HepG2 (cell line): ENCODE measurements around the gene CHST12. TPM values are rescaled to one million over a fixed set of nuclear protein-coding genes. Genes with fewer than 3 reads are reported as not detected.
A peak's percentile ranks its signal among the peaks of the same experiment; 100 is the strongest.

Source experiments
- BHLHE40 ChIP-seq: IDR thresholded peaks from 2 replicates; pipeline ENCODE4 v1.6.1; 2011; ENCODE audit warnings: low read length, improper control_type of control experiment
- CHD2 ChIP-seq: IDR thresholded peaks from 2 replicates; pipeline ENCODE4 v1.6.1; 2011; ENCODE audit warnings: low read depth, low read length, improper control_type of control experiment
- GATAD1 ChIP-seq: IDR thresholded peaks from 2 replicates; pipeline ENCODE4 v1.6.1; 2016; ENCODE audit warnings: missing genetic modification reagents, missing compliant biosample characterization
- GFI1 ChIP-seq: sonication (generic); formaldehyde crosslinking; IDR thresholded peaks from 2 replicates; pipeline ENCODE4 v1.5.0; 2020; ENCODE audit warnings: missing genetic modification reagents, mild to moderate bottlenecking, borderline replicate concordance
- JARID2 ChIP-seq: sonication (generic); formaldehyde crosslinking; IDR thresholded peaks from 2 replicates; pipeline ENCODE4 v1.8.1; 2023; ENCODE audit warnings: missing genetic modification reagents, inconsistent platforms; ENCODE audit not compliant: insufficient replicate concordance
- KDM3A ChIP-seq: IDR thresholded peaks from 2 replicates; pipeline ENCODE4 v1.6.1; 2018; ENCODE audit warnings: low read depth, missing compliant biosample characterization
- KLF11 ChIP-seq: IDR thresholded peaks from 2 replicates; pipeline ENCODE4 v1.6.1; 2016; ENCODE audit warnings: missing compliant biosample characterization
- MAF1 ChIP-seq: sonication (generic); formaldehyde crosslinking; IDR thresholded peaks from 2 replicates; pipeline ENCODE4 v1.5.0; 2020; ENCODE audit warnings: missing genetic modification reagents, borderline replicate concordance
- MAFF ChIP-seq: IDR thresholded peaks from 2 replicates; pipeline ENCODE4 v1.6.1; 2011; ENCODE audit warnings: low read depth, low read length, improper control_type of control experiment
- MBD4 ChIP-seq: IDR thresholded peaks from 2 replicates; pipeline ENCODE4 v1.6.1; 2012; ENCODE audit warnings: low read length, inconsistent platforms, borderline replicate concordance
- MIER2 ChIP-seq: IDR thresholded peaks from 2 replicates; pipeline ENCODE4 v1.6.1; 2016; ENCODE audit warnings: missing biosample characterization, missing genetic modification reagents
- MTF2 ChIP-seq: sonication (generic); formaldehyde crosslinking; IDR thresholded peaks from 2 replicates; pipeline ENCODE4 v1.5.0; 2020; ENCODE audit warnings: missing genetic modification reagents, borderline replicate concordance
- PHF8 ChIP-seq: sonication (generic); formaldehyde crosslinking; IDR thresholded peaks from 2 replicates; pipeline ENCODE4 v1.5.0; 2020; ENCODE audit warnings: missing genetic modification reagents
- SAP130 ChIP-seq: IDR thresholded peaks from 2 replicates; pipeline ENCODE4 v1.6.1; 2016; ENCODE audit warnings: low read depth
- STAT5B ChIP-seq: sonication (generic); formaldehyde crosslinking; IDR thresholded peaks from 2 replicates; pipeline ENCODE4 v1.4.0; 2020; ENCODE audit warnings: missing genetic modification reagents
- TCF7L2 ChIP-seq: IDR thresholded peaks from 2 replicates; pipeline ENCODE4 v1.6.1; 2011; ENCODE audit warnings: mild to moderate bottlenecking, low read depth, low read length, moderate library complexity
- TEAD2 ChIP-seq: sonication (generic); formaldehyde crosslinking; IDR thresholded peaks from 2 replicates; pipeline ENCODE4 v1.9.0; 2021; ENCODE audit warnings: missing genetic modification reagents
- TOPORS ChIP-seq: sonication (generic); formaldehyde crosslinking; IDR thresholded peaks from 2 replicates; pipeline ENCODE4 v1.8.0; 2023; ENCODE audit warnings: mild to moderate bottlenecking, missing genetic modification reagents
- ZBTB21 ChIP-seq: sonication (generic); formaldehyde crosslinking; IDR thresholded peaks from 2 replicates; pipeline ENCODE4 v1.4.0; 2020; ENCODE audit warnings: missing genetic modification reagents
- ZC3H13 ChIP-seq: sonication (generic); formaldehyde crosslinking; IDR thresholded peaks from 2 replicates; pipeline ENCODE4 v1.8.1; 2023; ENCODE audit warnings: mild to moderate bottlenecking, missing genetic modification reagents, moderate library complexity
- ZFP36L2 ChIP-seq: sonication (generic); formaldehyde crosslinking; IDR thresholded peaks from 2 replicates; pipeline ENCODE4 v1.4.0; 2020; ENCODE audit warnings: missing genetic modification reagents
- ZFX ChIP-seq: sonication (generic); formaldehyde crosslinking; IDR thresholded peaks from 2 replicates; pipeline ENCODE4 v1.4.0; 2020; ENCODE audit warnings: mild to moderate bottlenecking, low read depth, missing genetic modification reagents, moderate library complexity
- ZNF317 ChIP-seq: sonication (generic); formaldehyde crosslinking; IDR thresholded peaks from 2 replicates; pipeline ENCODE4 v1.5.0; 2020; ENCODE audit warnings: mild to moderate bottlenecking, missing genetic modification reagents
- ZNF326 ChIP-seq: sonication (generic); formaldehyde crosslinking; IDR thresholded peaks from 2 replicates; pipeline ENCODE4 v1.4.0; 2020; ENCODE audit warnings: missing genetic modification reagents, borderline replicate concordance
- ZNF354B ChIP-seq: sonication (generic); formaldehyde crosslinking; IDR thresholded peaks from 2 replicates; pipeline ENCODE4 v1.8.0; 2022; ENCODE audit warnings: mild to moderate bottlenecking, missing genetic modification reagents
- ZNF569 ChIP-seq: sonication (generic); formaldehyde crosslinking; IDR thresholded peaks from 2 replicates; pipeline ENCODE4 v1.5.0; 2020; ENCODE audit warnings: mild to moderate bottlenecking, missing genetic modification reagents, moderate library complexity, borderline replicate concordance
- polyA plus RNA-seq, 8 experiments: library from polyadenylated mRNA; depleted of rRNA in 3 of 8; stranded (reverse) in 7 of 8; unstranded in 1 of 8; fragments of >200 nt; fragmentation: Illumina TruSeq in 4 of 8; extraction: Trizol in 4 of 8; gene quantifications; 2 replicates each; pipeline versions ENCODE4 v1.2.1 to v1.2.3, GENCODE V29; 2011 to 2016; ENCODE audit warnings: low read depth in 4 of 8, missing spikeins in 1 of 8, mixed read lengths in 1 of 8; ENCODE audit not compliant: insufficient read depth in 1 of 8
- total RNA-seq, 5 experiments: library from RNA; depleted of rRNA; stranded (reverse); fragments of >200 nt; fragmentation: Illumina TruSeq; extraction: Trizol; gene quantifications; 2 replicates each; pipeline ENCODE4 v1.2.3, GENCODE V29; 2016; ENCODE audit warnings: low read depth in 1 of 5
- TF ChIP-seq, protein P1 (sequence below): sonication (generic); formaldehyde crosslinking; IDR thresholded peaks from 2 replicates; pipeline ENCODE4 v1.5.0; 2020; ENCODE audit warnings: missing genetic modification reagents, mild to moderate bottlenecking, borderline replicate concordance
- TF ChIP-seq, protein P2 (sequence below): sonication (generic); formaldehyde crosslinking; IDR thresholded peaks from 2 replicates; pipeline ENCODE4 v1.4.0; 2020; ENCODE audit warnings: missing genetic modification reagents
- TF ChIP-seq, protein P3 (sequence below): sonication (generic); formaldehyde crosslinking; IDR thresholded peaks from 2 replicates; pipeline ENCODE4 v1.8.1; 2023; ENCODE audit warnings: mild to moderate bottlenecking, missing genetic modification reagents, borderline replicate concordance
- TF ChIP-seq, protein P4 (sequence below): sonication (generic); formaldehyde crosslinking; IDR thresholded peaks from 2 replicates; pipeline ENCODE4 v1.9.0; 2021; ENCODE audit warnings: missing genetic modification reagents, borderline replicate concordance

CHST12 gene
- total and polyA plus RNA-seq, 2 of the 13 experiments (the other 11 are each of a cell fraction or from before 2014, with no cell fraction given) = 6.4 to 15.8 TPM

DNA sequence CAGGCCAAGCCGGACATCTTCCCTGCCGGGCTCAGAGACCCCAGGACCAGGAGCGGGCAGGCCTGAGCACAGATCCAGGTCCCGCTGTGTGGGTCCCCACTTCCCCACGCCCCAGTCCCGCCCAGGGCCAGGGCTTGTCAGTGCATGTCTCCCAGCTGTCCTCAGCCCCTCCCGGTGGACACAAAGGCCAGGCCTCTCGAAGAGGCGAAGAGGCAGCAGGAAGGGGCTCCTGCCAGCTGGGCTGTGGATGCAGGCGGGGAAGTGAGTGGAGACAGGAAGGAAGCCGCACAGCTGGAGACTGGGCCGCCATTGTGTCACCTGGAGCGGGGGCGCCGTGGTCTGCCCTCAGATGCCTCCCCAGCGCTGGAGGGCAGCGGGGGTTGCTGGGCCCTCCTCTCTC is 68.0 kb downstream of the CHST12 start (continued):
- TF ChIP-seq MAFF = no peak
- TF ChIP-seq ZFX = no peak
- no peak for TF ChIP-seq TOPORS
- no peak for TF ChIP-seq MIER2 (CRISPR knock-in tag)
- peak; percentile 37; the same call in 1 of the 2 replicates for TF ChIP-seq PHF8
- TF ChIP-seq MBD4 = no peak
- TF ChIP-seq ZNF569 (CRISPR knock-in tag) = no peak
- TF ChIP-seq, protein P1, sequence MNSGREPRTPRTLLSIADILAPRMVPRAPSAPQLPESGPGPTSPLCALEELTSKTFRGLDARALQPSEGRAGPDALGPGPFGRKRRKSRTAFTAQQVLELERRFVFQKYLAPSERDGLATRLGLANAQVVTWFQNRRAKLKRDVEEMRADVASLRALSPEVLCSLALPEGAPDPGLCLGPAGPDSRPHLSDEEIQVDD = no peak
- TF ChIP-seq ZFP36L2 (CRISPR knock-in tag) = no peak
- TF ChIP-seq, protein P2, sequence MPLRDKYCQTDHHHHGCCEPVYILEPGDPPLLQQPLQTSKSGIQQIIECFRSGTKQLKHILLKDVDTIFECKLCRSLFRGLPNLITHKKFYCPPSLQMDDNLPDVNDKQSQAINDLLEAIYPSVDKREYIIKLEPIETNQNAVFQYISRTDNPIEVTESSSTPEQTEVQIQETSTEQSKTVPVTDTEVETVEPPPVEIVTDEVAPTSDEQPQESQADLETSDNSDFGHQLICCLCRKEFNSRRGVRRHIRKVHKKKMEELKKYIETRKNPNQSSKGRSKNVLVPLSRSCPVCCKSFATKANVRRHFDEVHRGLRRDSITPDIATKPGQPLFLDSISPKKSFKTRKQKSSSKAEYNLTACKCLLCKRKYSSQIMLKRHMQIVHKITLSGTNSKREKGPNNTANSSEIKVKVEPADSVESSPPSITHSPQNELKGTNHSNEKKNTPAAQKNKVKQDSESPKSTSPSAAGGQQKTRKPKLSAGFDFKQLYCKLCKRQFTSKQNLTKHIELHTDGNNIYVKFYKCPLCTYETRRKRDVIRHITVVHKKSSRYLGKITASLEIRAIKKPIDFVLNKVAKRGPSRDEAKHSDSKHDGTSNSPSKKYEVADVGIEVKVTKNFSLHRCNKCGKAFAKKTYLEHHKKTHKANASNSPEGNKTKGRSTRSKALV = no peak
- TF ChIP-seq, protein P3, sequence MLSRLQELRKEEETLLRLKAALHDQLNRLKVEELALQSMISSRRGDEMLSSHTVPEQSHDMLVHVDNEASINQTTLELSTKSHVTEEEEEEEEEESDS (CRISPR knock-in tag) = no peak
- TF ChIP-seq ZNF326 (CRISPR knock-in tag) = no peak
- TF ChIP-seq ZBTB21 (CRISPR knock-in tag) = no peak
- TF ChIP-seq TCF7L2 = no peak
- no peak for TF ChIP-seq KDM3A
- TF ChIP-seq GATAD1 (CRISPR knock-in tag) = no peak
- no peak for TF ChIP-seq ZC3H13 (CRISPR knock-in tag)
- no peak for TF ChIP-seq ZNF317
- no peak for TF ChIP-seq BHLHE40
- peak; percentile 27; the same call in 1 of the 2 replicates for TF ChIP-seq SAP130 (CRISPR knock-in tag)
- TF ChIP-seq MTF2 (CRISPR knock-in tag) = no peak
- no peak for TF ChIP-seq ZNF354B (CRISPR knock-in tag)
- TF ChIP-seq TEAD2 = no peak
- TF ChIP-seq, protein P4, sequence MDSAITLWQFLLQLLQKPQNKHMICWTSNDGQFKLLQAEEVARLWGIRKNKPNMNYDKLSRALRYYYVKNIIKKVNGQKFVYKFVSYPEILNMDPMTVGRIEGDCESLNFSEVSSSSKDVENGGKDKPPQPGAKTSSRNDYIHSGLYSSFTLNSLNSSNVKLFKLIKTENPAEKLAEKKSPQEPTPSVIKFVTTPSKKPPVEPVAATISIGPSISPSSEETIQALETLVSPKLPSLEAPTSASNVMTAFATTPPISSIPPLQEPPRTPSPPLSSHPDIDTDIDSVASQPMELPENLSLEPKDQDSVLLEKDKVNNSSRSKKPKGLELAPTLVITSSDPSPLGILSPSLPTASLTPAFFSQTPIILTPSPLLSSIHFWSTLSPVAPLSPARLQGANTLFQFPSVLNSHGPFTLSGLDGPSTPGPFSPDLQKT (CRISPR knock-in tag) = no peak
- TF ChIP-seq CHD2 = no peak
- no peak for TF ChIP-seq STAT5B (CRISPR knock-in tag)
- no peak for TF ChIP-seq MAF1 (CRISPR knock-in tag)
- no peak for TF ChIP-seq JARID2 (CRISPR knock-in tag)
- TF ChIP-seq GFI1 = no peak
- TF ChIP-seq KLF11 = no peak
